HUES64 (cell line): ENCODE results near the gene TLCD1.
A peak's percentile ranks its signal among the peaks of the same experiment; 100 is the strongest.

Experiments used
- H3K27ac ChIP-seq: 2 replicates; pipeline ENCODE4 v1.7.0; 2013; ENCODE audit warnings: low read depth, low read length, inconsistent platforms
- H3K27me3 ChIP-seq: 2 replicates; pipeline ENCODE4 v1.6.1; 2013; ENCODE audit warnings: mild to moderate bottlenecking, low read length; ENCODE audit not compliant: insufficient read depth
- H3K36me3 ChIP-seq: 2 replicates; pipeline ENCODE4 v1.6.1; 2013; ENCODE audit warnings: mild to moderate bottlenecking, low read length; ENCODE audit not compliant: insufficient read depth
- H3K4me1 ChIP-seq: 2 replicates; pipeline ENCODE4 v1.6.1; 2013; ENCODE audit warnings: mild to moderate bottlenecking, low read length, moderate library complexity; ENCODE audit not compliant: insufficient read depth
- H3K4me3 ChIP-seq: 2 replicates; pipeline ENCODE4 v1.5.1; 2013; ENCODE audit warnings: mild to moderate bottlenecking, low read length, moderate library complexity
- H3K9ac ChIP-seq: 2 replicates; pipeline ENCODE4 v1.6.1; 2013; ENCODE audit warnings: mild to moderate bottlenecking, low read depth, low read length
- H3K9me3 ChIP-seq: 2 replicates; pipeline ENCODE4 v1.6.1; 2013; ENCODE audit warnings: low read depth, low read length; ENCODE audit not compliant: insufficient read depth
- WGBS: fragments of 150-250, 120-280 bp; methylation state at CpG from one replicate; pipeline ENCODE4 v1.1.7; 2013; ENCODE audit warnings: missing lambda C conversion rate; 5-methylcytosine and 5-hydroxymethylcytosine counted together

The TLCD1 gene

GRCh38 chr17:28756049-28756804, 30.2 kb upstream of the TLCD1 start:
- Histone ChIP-seq H3K4me3 (no peak overlapping the region), H3K9ac (no peak overlapping the region), H3K27me3 (no peaks in the 10 kb centered on the region), H3K4me1 (peaks cover 15% of the 10 kb centered on the region), H3K27ac (no peak overlapping the region), H3K36me3 (peaks cover 46% of the 10 kb centered on the region), H3K9me3 (no peaks in the 10 kb centered on the region)
- 87% methylated on average over 5 of the region's 5 CpGs for WGBS

- Histone ChIP-seq H3K9ac (no peak overlapping the region; the same call in 1 of the 2 replicates), H3K4me3 (no peak overlapping the region), H3K36me3 (peaks cover 52% of the 10 kb centered on the region), H3K27ac (no peak overlapping the region), H3K9me3 (no peaks in the 10 kb centered on the region), H3K27me3 (no peaks in the 10 kb centered on the region), H3K4me1 (peaks cover 11% of the 10 kb centered on the region)
- 98% methylated on average over 6 of the region's 7 CpGs for WGBS
Measured at GRCh38 chr17:28755486-28755885, 29.5 kb upstream of the TLCD1 start.

- Histone ChIP-seq H3K9ac (no peak overlapping the region), H3K36me3 (peaks cover 55% of the 10 kb centered on the region)
Measured at GRCh38 chr17:28751600-28752366, 25.8 kb upstream of the TLCD1 start.

GRCh38 chr17:28750178-28751047, 24.4 kb upstream of the TLCD1 start:
- H3K4me1 ChIP-seq, result peaks cover 14% of the 10 kb centered on the region; the same call in 1 of the 2 replicates
- peak overlapping the region; percentile 4; the same call in 1 of the 2 replicates for H3K27ac ChIP-seq
- no peaks in the 10 kb centered on the region for H3K27me3 ChIP-seq
- WGBS, result 58% methylated on average over 20 of the region's 20 CpGs
- peaks cover 63% of the 10 kb centered on the region for H3K36me3 ChIP-seq
- H3K4me3 ChIP-seq, result no peak overlapping the region
- H3K9ac ChIP-seq, result no peak overlapping the region
- no peaks in the 10 kb centered on the region for H3K9me3 ChIP-seq

More at GRCh38 chr17:28751600-28752366, 25.8 kb upstream of the TLCD1 start:
- no peaks in the 10 kb centered on the region for H3K27me3 ChIP-seq
- no peaks in the 10 kb centered on the region for H3K9me3 ChIP-seq
- H3K4me1 ChIP-seq, result peaks cover 1% of the 10 kb centered on the region; the same call in 1 of the 2 replicates
- WGBS, result 95% methylated on average over 9 of the region's 10 CpGs
- H3K27ac ChIP-seq, result no peak overlapping the region
- no peak overlapping the region for H3K4me3 ChIP-seq

- Histone ChIP-seq H3K9ac (no peak overlapping the region), H3K4me3 (no peak overlapping the region), H3K36me3 (peaks cover 63% of the 10 kb centered on the region), H3K4me1 (peaks cover 14% of the 10 kb centered on the region; the same call in 1 of the 2 replicates), H3K27ac (peak overlapping the region; percentile 50; the same call in 1 of the 2 replicates), H3K27me3 (no peaks in the 10 kb centered on the region), H3K9me3 (no peaks in the 10 kb centered on the region)
- WGBS, result 71% methylated on average over 11 of the region's 11 CpGs
Measured at GRCh38 chr17:28749516-28750177, 23.6 kb upstream of the TLCD1 start.

GRCh38 chr17:28748852-28749515, 23.0 kb upstream of the TLCD1 start:
- Histone ChIP-seq H3K4me1 (peaks cover 14% of the 10 kb centered on the region; the same call in 1 of the 2 replicates), H3K27ac (peak overlapping the region; percentile 50; the same call in 1 of the 2 replicates), H3K36me3 (peaks cover 63% of the 10 kb centered on the region), H3K27me3 (no peaks in the 10 kb centered on the region), H3K4me3 (no peak overlapping the region), H3K9me3 (no peaks in the 10 kb centered on the region), H3K9ac (no peak overlapping the region)
- 93% methylated on average over 18 of the region's 18 CpGs for WGBS

- H3K9ac ChIP-seq, result no peak overlapping the region
- H3K4me1 ChIP-seq, result peaks cover 14% of the 10 kb centered on the region; the same call in 1 of the 2 replicates
- WGBS, result 94% methylated on average over 18 of the region's 18 CpGs
- H3K9me3 ChIP-seq, result no peaks in the 10 kb centered on the region
- H3K27ac ChIP-seq, result peak overlapping the region; percentile 100
- H3K36me3 ChIP-seq, result peaks cover 63% of the 10 kb centered on the region
- H3K27me3 ChIP-seq, result no peaks in the 10 kb centered on the region
- H3K4me3 ChIP-seq, result no peak overlapping the region
Measured at GRCh38 chr17:28747801-28748750, 22.0 kb upstream of the TLCD1 start.

GRCh38 chr17:28747051-28747691, 21.1 kb upstream of the TLCD1 start:
- no peaks in the 10 kb centered on the region for H3K27me3 ChIP-seq
- H3K4me3 ChIP-seq, result 0 out of 2 replicates have a peak overlapping the region, but pooled peaks have one; percentile 87
- WGBS, result 88% methylated on average over 6 of the region's 7 CpGs
- H3K9ac ChIP-seq, result peak overlapping the region; percentile 64
- H3K27ac ChIP-seq, result peak overlapping the region; percentile 100
- H3K9me3 ChIP-seq, result no peaks in the 10 kb centered on the region
- peaks cover 14% of the 10 kb centered on the region; the same call in 1 of the 2 replicates for H3K4me1 ChIP-seq
- peaks cover 61% of the 10 kb centered on the region for H3K36me3 ChIP-seq

GRCh38 chr17:28746611-28747050, 20.6 kb upstream of the TLCD1 start:
- WGBS, result 72% methylated on average over 5 of the region's 5 CpGs
- H3K27me3 ChIP-seq, result no peaks in the 10 kb centered on the region
- H3K4me1 ChIP-seq, result peaks cover 14% of the 10 kb centered on the region; the same call in 1 of the 2 replicates
- peak overlapping the region; percentile 100 for H3K27ac ChIP-seq
- peak overlapping the region; percentile 64 for H3K9ac ChIP-seq
- H3K9me3 ChIP-seq, result no peaks in the 10 kb centered on the region
- peaks cover 55% of the 10 kb centered on the region for H3K36me3 ChIP-seq
- peak overlapping the region; percentile 87 for H3K4me3 ChIP-seq
